Chondrocyte (in vitro differentiated cells): ENCODE data around the gene RIPPLY3. TPM values are rescaled to one million over a fixed set of nuclear protein-coding genes. Genes with fewer than 3 reads are reported as not detected.
A peak's percentile ranks its signal among the peaks of the same experiment; 100 is the strongest.
"Not testable (repeated sequence)": the region's sequence is repeated elsewhere in the genome, so short reads cannot be mapped to it uniquely, and the experiment has no call there.

Source experiments
- DNase-seq: peaks from one replicate; pipeline ENCODE4 v3.0.0; 2021; ENCODE audit warnings: mixed read lengths, low spot score
- H3K27ac Mint-ChIP-seq: one replicate; pipeline ENCODE4 v1.8.0; 2021; ENCODE audit warnings: mild to moderate bottlenecking, moderate library complexity, mixed read lengths; ENCODE audit not compliant: unreplicated experiment
- H3K27me3 Mint-ChIP-seq: 2 replicates; pipeline ENCODE4 v1.8.0; 2021; ENCODE audit warnings: low read depth, mixed read lengths
- H3K36me3 Mint-ChIP-seq: 2 replicates; pipeline ENCODE4 v1.8.0; 2021; ENCODE audit warnings: low read depth, mixed read lengths
- H3K4me1 Mint-ChIP-seq: 2 replicates; pipeline ENCODE4 v1.8.0; 2021; ENCODE audit warnings: low read depth, mild to moderate bottlenecking, mixed read lengths
- H3K4me3 Mint-ChIP-seq: one replicate; pipeline ENCODE4 v1.8.0; 2021; ENCODE audit warnings: mild to moderate bottlenecking, moderate library complexity, mixed read lengths; ENCODE audit not compliant: unreplicated experiment
- H3K9me3 Mint-ChIP-seq: 2 replicates; pipeline ENCODE4 v1.8.0; 2021; ENCODE audit warnings: low read depth, mixed read lengths
- total RNA-seq: library from RNA; stranded (reverse); gene quantifications from 3 replicates; pipeline ENCODE4 v1.2.1, GENCODE V29; 2021
- TF ChIP-seq, protein P1 (sequence below): fragments of 200-600 bp; sonication (generic); IDR thresholded peaks from 2 replicates; pipeline ENCODE4 v1.5.0; 2021; ENCODE audit warnings: antibody characterized with exemption, mild to moderate bottlenecking, moderate library complexity

RIPPLY3 gene
- total RNA-seq, 1 donor from 2014 or later = 0.37 TPM

DNA sequence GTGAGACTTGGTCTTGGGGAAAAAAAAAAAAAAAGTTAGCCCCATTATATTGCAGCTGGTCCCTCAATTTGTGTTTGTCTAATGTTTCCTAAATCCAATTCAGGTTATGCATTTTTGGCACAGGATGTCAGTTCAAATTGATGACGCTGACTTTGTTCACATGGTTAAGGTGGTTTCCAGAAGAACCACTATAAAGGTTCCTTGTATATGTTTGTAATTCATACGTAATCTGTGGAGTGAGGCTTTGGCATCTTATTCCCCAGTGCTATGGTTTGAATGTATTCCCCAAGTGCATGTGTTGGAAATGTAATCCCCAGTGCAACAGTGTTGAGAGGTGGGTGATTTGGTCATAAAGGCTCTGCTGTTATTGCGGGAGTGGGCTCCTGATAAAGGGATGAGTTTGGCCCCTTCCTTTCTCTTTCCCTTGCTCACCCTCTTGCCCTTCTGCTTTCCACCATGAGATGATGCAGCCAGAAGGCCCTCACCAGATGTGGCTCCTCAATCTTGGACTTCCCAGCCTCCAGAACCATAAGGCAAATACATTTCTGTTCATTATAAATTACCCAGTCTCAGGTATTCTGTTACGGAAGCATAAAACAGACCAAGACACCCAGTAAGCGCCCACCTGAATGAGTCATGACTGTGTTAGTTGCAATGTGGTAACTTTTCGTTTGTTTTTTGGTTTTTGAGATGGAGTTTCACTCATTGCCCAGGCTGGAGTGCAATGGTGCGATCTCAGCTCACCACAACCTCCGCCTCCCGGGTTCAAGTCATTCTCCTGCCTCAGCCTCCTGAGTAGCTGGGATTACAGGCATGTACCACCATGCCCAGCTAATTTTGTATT lies 20.5 kb upstream of the RIPPLY3 start:
- H3K36me3 Mint-ChIP-seq = no peaks in the 10 kb centered on the region
- H3K4me3 Mint-ChIP-seq = no peak overlapping the region
- TF ChIP-seq, protein P1, sequence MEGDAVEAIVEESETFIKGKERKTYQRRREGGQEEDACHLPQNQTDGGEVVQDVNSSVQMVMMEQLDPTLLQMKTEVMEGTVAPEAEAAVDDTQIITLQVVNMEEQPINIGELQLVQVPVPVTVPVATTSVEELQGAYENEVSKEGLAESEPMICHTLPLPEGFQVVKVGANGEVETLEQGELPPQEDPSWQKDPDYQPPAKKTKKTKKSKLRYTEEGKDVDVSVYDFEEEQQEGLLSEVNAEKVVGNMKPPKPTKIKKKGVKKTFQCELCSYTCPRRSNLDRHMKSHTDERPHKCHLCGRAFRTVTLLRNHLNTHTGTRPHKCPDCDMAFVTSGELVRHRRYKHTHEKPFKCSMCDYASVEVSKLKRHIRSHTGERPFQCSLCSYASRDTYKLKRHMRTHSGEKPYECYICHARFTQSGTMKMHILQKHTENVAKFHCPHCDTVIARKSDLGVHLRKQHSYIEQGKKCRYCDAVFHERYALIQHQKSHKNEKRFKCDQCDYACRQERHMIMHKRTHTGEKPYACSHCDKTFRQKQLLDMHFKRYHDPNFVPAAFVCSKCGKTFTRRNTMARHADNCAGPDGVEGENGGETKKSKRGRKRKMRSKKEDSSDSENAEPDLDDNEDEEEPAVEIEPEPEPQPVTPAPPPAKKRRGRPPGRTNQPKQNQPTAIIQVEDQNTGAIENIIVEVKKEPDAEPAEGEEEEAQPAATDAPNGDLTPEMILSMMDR = no peak
- no peaks in the 10 kb centered on the region for H3K9me3 Mint-ChIP-seq
- no peak for DNase-seq
- no peak overlapping the region for H3K27ac Mint-ChIP-seq
- H3K27me3 Mint-ChIP-seq = no peaks in the 10 kb centered on the region
- H3K4me1 Mint-ChIP-seq = peaks cover 8% of the 10 kb centered on the region

DNA sequence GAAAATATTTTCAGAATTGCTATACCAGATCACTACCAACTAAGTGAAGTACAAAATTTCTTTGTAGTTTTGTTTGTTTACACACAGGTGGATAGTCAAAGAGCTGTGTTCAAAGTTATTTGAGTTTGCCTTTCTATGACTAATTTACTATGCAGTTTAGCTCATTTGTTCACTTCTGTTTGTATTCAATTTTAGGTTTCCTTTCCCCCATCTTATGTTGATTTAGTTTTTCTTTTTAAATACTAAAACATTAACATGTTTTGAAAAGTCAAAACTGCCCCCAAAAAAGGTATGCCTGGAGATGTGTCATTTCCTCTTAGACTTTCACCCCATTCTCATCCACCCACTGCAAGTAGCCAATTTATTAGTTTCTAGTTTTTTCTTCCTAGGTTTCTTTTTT lies 18.7 kb upstream of the RIPPLY3 start:
- H3K27me3 Mint-ChIP-seq = no peaks in the 10 kb centered on the region
- H3K4me3 Mint-ChIP-seq = no peak overlapping the region
- no peak for DNase-seq
- H3K9me3 Mint-ChIP-seq = no peaks in the 10 kb centered on the region
- H3K36me3 Mint-ChIP-seq = no peaks in the 10 kb centered on the region
- TF ChIP-seq, protein P1 = no peak
- no peak overlapping the region for H3K27ac Mint-ChIP-seq
- peaks cover 7% of the 10 kb centered on the region for H3K4me1 Mint-ChIP-seq

DNA sequence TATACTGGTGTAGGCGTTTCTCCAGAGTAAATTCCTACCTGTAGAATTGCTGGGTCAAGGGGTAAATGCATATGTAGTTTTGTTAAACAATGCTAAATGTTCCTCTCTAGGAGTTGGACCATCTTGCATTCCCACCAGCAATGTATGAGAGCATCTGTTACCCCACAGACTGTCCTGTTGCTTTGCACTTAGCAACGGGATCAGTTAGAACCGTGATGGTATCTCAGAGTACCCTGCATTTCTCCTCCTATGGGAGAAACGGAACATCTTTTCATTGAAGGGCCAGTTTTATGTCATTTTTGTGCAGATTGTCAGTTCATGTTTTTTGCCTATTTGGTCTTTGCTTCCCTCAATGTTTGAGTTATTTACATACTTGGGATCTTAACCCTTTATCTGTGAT lies 18.0 kb upstream of the RIPPLY3 start:
- peak overlapping the region; percentile 31 for H3K4me3 Mint-ChIP-seq
- H3K9me3 Mint-ChIP-seq = no peaks in the 10 kb centered on the region

DNA sequence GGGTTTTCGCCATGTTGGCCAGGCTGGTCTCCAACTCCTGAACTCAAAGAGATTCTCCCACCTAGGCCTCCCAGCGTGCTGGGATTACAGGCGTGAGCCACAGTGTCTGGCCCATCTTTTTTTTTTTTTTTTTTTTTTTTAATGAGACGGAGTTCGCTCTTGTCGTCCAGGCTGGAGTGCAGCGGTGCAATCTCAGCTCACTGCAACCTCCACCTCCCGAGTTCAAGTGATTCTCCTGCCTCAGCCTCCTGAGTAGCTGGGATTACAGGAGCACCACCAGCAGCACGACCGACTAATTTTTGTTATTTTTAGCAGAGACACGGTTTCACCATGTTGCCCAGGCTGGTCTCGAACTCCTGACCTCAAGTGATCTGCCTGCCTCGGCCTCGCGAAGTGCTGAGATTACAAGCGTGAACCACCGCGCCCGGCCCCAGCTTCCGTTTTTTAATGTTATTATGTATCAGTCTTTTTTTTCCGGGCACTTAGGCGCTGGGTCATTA lies 17.3 kb upstream of the RIPPLY3 start:
- not testable (repeated sequence) for H3K27me3 Mint-ChIP-seq, H3K9me3 Mint-ChIP-seq, H3K4me1 Mint-ChIP-seq, DNase-seq, H3K36me3 Mint-ChIP-seq
- Mint-ChIP-seq H3K27ac (peak overlapping the region; percentile 90), H3K4me3 (peak overlapping the region; percentile 79)

More for the DNA sequence above, 18.0 kb upstream of the RIPPLY3 start:
- H3K36me3 Mint-ChIP-seq = no peaks in the 10 kb centered on the region
- peaks cover 7% of the 10 kb centered on the region for H3K4me1 Mint-ChIP-seq
- no peak overlapping the region for H3K27ac Mint-ChIP-seq
- TF ChIP-seq, protein P1 = no peak
- H3K27me3 Mint-ChIP-seq = no peaks in the 10 kb centered on the region
- no peak for DNase-seq

DNA sequence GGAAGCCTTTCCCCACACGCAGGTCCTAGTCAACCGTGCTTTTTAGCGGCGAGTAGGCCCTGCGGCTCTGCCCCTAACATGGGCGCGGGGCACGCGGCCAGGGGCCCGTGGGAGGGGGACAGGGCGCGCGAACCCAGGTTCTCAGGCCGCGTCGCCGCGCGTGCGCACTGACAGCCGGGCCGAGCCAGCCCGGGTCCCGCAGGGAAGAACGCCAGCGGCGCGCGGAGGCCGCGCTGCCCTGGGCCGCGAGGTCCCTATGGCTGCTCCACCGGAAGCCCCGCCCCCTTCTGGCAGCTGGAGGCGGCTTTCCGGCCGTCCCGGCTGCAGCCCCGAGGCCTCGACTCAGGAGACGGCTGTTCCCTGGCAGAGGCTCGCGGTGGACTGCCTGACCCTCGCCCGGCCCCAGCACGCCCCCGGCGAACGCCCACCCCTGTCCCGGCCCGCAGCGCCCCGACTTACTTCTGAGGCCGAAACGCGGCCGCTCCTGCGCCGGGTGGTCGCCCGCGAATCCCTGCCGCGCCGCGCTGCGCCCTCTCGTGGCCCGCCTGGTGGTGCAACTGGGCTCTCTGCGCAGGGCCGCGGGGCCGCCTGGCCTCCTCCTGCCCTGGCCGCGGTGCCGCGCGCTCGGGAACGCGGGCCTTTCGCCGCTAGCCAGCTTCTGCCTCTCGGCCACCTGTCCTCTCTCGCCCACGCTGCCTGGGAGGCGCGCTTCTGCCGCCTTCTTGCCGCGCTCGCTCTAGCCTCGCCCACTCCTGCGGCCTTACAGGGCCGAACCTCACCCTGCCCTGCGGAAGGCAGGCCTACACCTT lies 16.6 kb upstream of the RIPPLY3 start:
- peak overlapping the region; percentile 90 for H3K27ac Mint-ChIP-seq
- H3K4me1 Mint-ChIP-seq = peaks cover 7% of the 10 kb centered on the region
- no peaks in the 10 kb centered on the region for H3K27me3 Mint-ChIP-seq
- peak overlapping the region; percentile 79 for H3K4me3 Mint-ChIP-seq
- TF ChIP-seq, protein P1 = peak; percentile 95
- no peak for DNase-seq
- H3K9me3 Mint-ChIP-seq = no peaks in the 10 kb centered on the region
- H3K36me3 Mint-ChIP-seq = no peaks in the 10 kb centered on the region
